Keratinocyte (primary cell): ENCODE measurements around the gene TFPI.

ENCODE experiments used
- EZH2 ChIP-seq: IDR thresholded peaks from one replicate; pipeline ENCODE4 v1.6.1; 2012; ENCODE audit warnings: inconsistent platforms, mild to moderate bottlenecking, low read length, moderate library complexity
- TF ChIP-seq, protein P1 (sequence below), 3 experiments: IDR thresholded peaks in 1 of 3; conservative IDR thresholded peaks in 1 of 3; optimal IDR thresholded peaks in 1 of 3; 2 replicates in 2 of 3; 3 replicates in 1 of 3; pipeline versions ENCODE3 to v1.5.1; 2011; ENCODE audit warnings: low read length in 3 of 3, mild to moderate bottlenecking in 3 of 3, moderate library complexity in 2 of 3, control low read depth in 1 of 3, inconsistent platforms in 1 of 3; ENCODE audit not compliant: insufficient read depth in 2 of 3; ENCODE audit errors: extremely low read depth in 1 of 3

- TF ChIP-seq EZH2 = no peak
- TF ChIP-seq, protein P1, sequence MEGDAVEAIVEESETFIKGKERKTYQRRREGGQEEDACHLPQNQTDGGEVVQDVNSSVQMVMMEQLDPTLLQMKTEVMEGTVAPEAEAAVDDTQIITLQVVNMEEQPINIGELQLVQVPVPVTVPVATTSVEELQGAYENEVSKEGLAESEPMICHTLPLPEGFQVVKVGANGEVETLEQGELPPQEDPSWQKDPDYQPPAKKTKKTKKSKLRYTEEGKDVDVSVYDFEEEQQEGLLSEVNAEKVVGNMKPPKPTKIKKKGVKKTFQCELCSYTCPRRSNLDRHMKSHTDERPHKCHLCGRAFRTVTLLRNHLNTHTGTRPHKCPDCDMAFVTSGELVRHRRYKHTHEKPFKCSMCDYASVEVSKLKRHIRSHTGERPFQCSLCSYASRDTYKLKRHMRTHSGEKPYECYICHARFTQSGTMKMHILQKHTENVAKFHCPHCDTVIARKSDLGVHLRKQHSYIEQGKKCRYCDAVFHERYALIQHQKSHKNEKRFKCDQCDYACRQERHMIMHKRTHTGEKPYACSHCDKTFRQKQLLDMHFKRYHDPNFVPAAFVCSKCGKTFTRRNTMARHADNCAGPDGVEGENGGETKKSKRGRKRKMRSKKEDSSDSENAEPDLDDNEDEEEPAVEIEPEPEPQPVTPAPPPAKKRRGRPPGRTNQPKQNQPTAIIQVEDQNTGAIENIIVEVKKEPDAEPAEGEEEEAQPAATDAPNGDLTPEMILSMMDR (optimal IDR thresholded peaks at IDR 0.05 in 1 of 3, IDR thresholded peaks at IDR 0.05 in 1 of 3, conservative IDR thresholded peaks at IDR 0.05 in 1 of 3; ENCODE audit: extremely low read depth in 1 of 3, insufficient read depth in 2 of 3, low read length in 3 of 3) = no peak
These were observed 60.2 kb downstream of the TFPI start for GRCh38 chr2:187493877-187494568.
